ENCODE measurements around the gene NKX2-4.

Gene NKX2-4

GRCh38 chr20:21393816-21394519 lies 3.4 kb downstream of the NKX2-4 start:
- H2AFZ ChIP-seq (ENCODE audit: low read length), result no peak overlapping the region
- H3K27ac ChIP-seq (ENCODE audit: low read depth, low read length, poor library complexity, severe bottlenecking), result no peak overlapping the region
- H3K27me3 ChIP-seq (ENCODE audit: insufficient read depth, low read length), result no peaks in the 10 kb centered on the region
- H3K9ac ChIP-seq (ENCODE audit: low read length), result no peak overlapping the region
- no peaks in the 10 kb centered on the region for H3K9me3 ChIP-seq (ENCODE audit: low read length)
- H3K9me2 ChIP-seq (ENCODE audit: low read depth, low read length), result no peaks in the 10 kb centered on the region
- H3K36me3 ChIP-seq (ENCODE audit: insufficient read depth, low read length), result peaks cover 7% of the 10 kb centered on the region; the same call in 1 of the 2 replicates
- no peak overlapping the region for H3K4me3 ChIP-seq (ENCODE audit: low read depth, low read length, poor library complexity, severe bottlenecking)
- no peaks in the 10 kb centered on the region for H3K79me2 ChIP-seq (ENCODE audit: insufficient read depth, low read length)
- no peak overlapping the region for H3K4me2 ChIP-seq (ENCODE audit: low read length)
- no peaks in the 10 kb centered on the region for H3F3A ChIP-seq (ENCODE audit: insufficient read depth, low read length)
- no peaks in the 10 kb centered on the region for H3K4me1 ChIP-seq (ENCODE audit: insufficient read depth, low read length, severe bottlenecking)
- TF ChIP-seq CTCF (IDR thresholded peaks at IDR 0.05; ENCODE audit: low read length), result no peak
- TF ChIP-seq EZH2 (IDR thresholded peaks at IDR 0.05; ENCODE audit: borderline replicate concordance, low read length), result no peak
- H4K20me1 ChIP-seq (ENCODE audit: insufficient read depth, low read length), result no peaks in the 10 kb centered on the region

- H3F3A ChIP-seq (ENCODE audit: insufficient read depth, low read length), result no peaks in the 10 kb centered on the region
- no peaks in the 10 kb centered on the region for H4K20me1 ChIP-seq (ENCODE audit: insufficient read depth, low read length)
- H3K79me2 ChIP-seq (ENCODE audit: insufficient read depth, low read length), result no peaks in the 10 kb centered on the region
- no peak overlapping the region for H3K4me3 ChIP-seq (ENCODE audit: low read depth, low read length, poor library complexity, severe bottlenecking)
- H3K36me3 ChIP-seq (ENCODE audit: insufficient read depth, low read length), result peaks cover 8% of the 10 kb centered on the region; the same call in 1 of the 2 replicates
- H3K4me2 ChIP-seq (ENCODE audit: low read length), result no peak overlapping the region
- H3K9ac ChIP-seq (ENCODE audit: low read length), result no peak overlapping the region
- H2AFZ ChIP-seq (ENCODE audit: low read length), result no peak overlapping the region
- no peaks in the 10 kb centered on the region for H3K4me1 ChIP-seq (ENCODE audit: insufficient read depth, low read length, severe bottlenecking)
- no peaks in the 10 kb centered on the region for H3K9me3 ChIP-seq (ENCODE audit: low read length)
- H3K9me2 ChIP-seq (ENCODE audit: low read depth, low read length), result no peaks in the 10 kb centered on the region
- H3K27ac ChIP-seq (ENCODE audit: low read depth, low read length, poor library complexity, severe bottlenecking), result no peak overlapping the region
- no peaks in the 10 kb centered on the region for H3K27me3 ChIP-seq (ENCODE audit: insufficient read depth, low read length)
- no peak for TF ChIP-seq EZH2 (IDR thresholded peaks at IDR 0.05; ENCODE audit: borderline replicate concordance, low read length)
- no peak for TF ChIP-seq CTCF (IDR thresholded peaks at IDR 0.05; ENCODE audit: low read length)
These were observed 4.2 kb downstream of the NKX2-4 start for GRCh38 chr20:21393166-21393565.

GRCh38 chr20:21391972-21392352 lies 5.4 kb downstream of the NKX2-4 start:
- Histone ChIP-seq H3K27ac (ENCODE audit: low read depth, low read length, poor library complexity, severe bottlenecking) (no peak overlapping the region), H2AFZ (ENCODE audit: low read length) (no peak overlapping the region), H3K36me3 (ENCODE audit: insufficient read depth, low read length) (peaks cover 14% of the 10 kb centered on the region; the same call in 1 of the 2 replicates), H3K9me3 (ENCODE audit: low read length) (no peaks in the 10 kb centered on the region), H3K9me2 (ENCODE audit: low read depth, low read length) (no peaks in the 10 kb centered on the region), H3F3A (ENCODE audit: insufficient read depth, low read length) (no peaks in the 10 kb centered on the region), H3K4me1 (ENCODE audit: insufficient read depth, low read length, severe bottlenecking) (no peaks in the 10 kb centered on the region), H4K20me1 (ENCODE audit: insufficient read depth, low read length) (no peaks in the 10 kb centered on the region), H3K4me3 (ENCODE audit: low read depth, low read length, poor library complexity, severe bottlenecking) (no peak overlapping the region), H3K27me3 (ENCODE audit: insufficient read depth, low read length) (no peaks in the 10 kb centered on the region), H3K79me2 (ENCODE audit: insufficient read depth, low read length) (no peaks in the 10 kb centered on the region), H3K4me2 (ENCODE audit: low read length) (no peak overlapping the region), H3K9ac (ENCODE audit: low read length) (no peak overlapping the region)
- TF ChIP-seq EZH2 (IDR thresholded peaks at IDR 0.05; ENCODE audit: borderline replicate concordance, low read length) (no peak), CTCF (IDR thresholded peaks at IDR 0.05; ENCODE audit: low read length) (no peak)
